Activated effector memory CD4-positive, alpha-beta T cell treated with Interleukin-2 at 50 U/mL for 16 hours (primary cell): ENCODE results near the gene ROBO1.

Experiments used
- DNase-seq: peaks from one replicate; pipeline ENCODE4 v3.0.0-alpha.2; 2020

ROBO1 gene

GRCh38 chr3:79297245-79297960 lies 470.4 kb downstream of the ROBO1 start:
- DNase-seq: no peak

GRCh38 chr3:79286882-79287281 lies 480.9 kb downstream of the ROBO1 start:
- no peak for DNase-seq

GRCh38 chr3:79285871-79286270 lies 481.9 kb downstream of the ROBO1 start:
- DNase-seq: no peak

- no peak for DNase-seq
Measured at GRCh38 chr3:79285380-79285779, 482.4 kb downstream of the ROBO1 start.

GRCh38 chr3:79284781-79285180 lies 483.0 kb downstream of the ROBO1 start:
- DNase-seq: no peak

- no peak for DNase-seq
Measured at GRCh38 chr3:79278681-79279080, 489.1 kb downstream of the ROBO1 start.

GRCh38 chr3:79268422-79268821 lies 499.4 kb downstream of the ROBO1 start:
- no peak for DNase-seq

- no peak for DNase-seq
Measured at GRCh38 chr3:79264892-79265291, 502.9 kb downstream of the ROBO1 start.

- DNase-seq: no peak
Measured at GRCh38 chr3:79263423-79263822, 504.4 kb downstream of the ROBO1 start.

- DNase-seq: no peak
Measured at GRCh38 chr3:79258479-79258878, 509.3 kb downstream of the ROBO1 start.

GRCh38 chr3:79257791-79258190 lies 510.0 kb downstream of the ROBO1 start:
- DNase-seq: no peak

GRCh38 chr3:79255702-79256101 lies 512.1 kb downstream of the ROBO1 start:
- DNase-seq: no peak

- no peak for DNase-seq
Measured at GRCh38 chr3:79255292-79255691, 512.5 kb downstream of the ROBO1 start.

- no peak for DNase-seq
Measured at GRCh38 chr3:79253704-79254103, 514.1 kb downstream of the ROBO1 start.

GRCh38 chr3:79253271-79253670 lies 514.5 kb downstream of the ROBO1 start:
- DNase-seq: no peak

- no peak for DNase-seq
Measured at GRCh38 chr3:79250746-79251145, 517.1 kb downstream of the ROBO1 start.

GRCh38 chr3:79249701-79250100 lies 518.1 kb downstream of the ROBO1 start:
- DNase-seq: no peak

GRCh38 chr3:79247725-79248043 lies 520.1 kb downstream of the ROBO1 start:
- DNase-seq: no peak

GRCh38 chr3:79246875-79247724 lies 520.7 kb downstream of the ROBO1 start:
- no peak for DNase-seq

- no peak for DNase-seq
Measured at GRCh38 chr3:79245284-79246138, 522.3 kb downstream of the ROBO1 start.

- DNase-seq: no peak
Measured at GRCh38 chr3:79236496-79236895, 531.3 kb downstream of the ROBO1 start.

GRCh38 chr3:79233431-79234060 lies 534.3 kb downstream of the ROBO1 start:
- DNase-seq: no peak

GRCh38 chr3:79230266-79230665 lies 537.5 kb downstream of the ROBO1 start:
- DNase-seq: no peak
